HG03520 (cell line): ENCODE results near the gene IL16.

Source experiments
- ATAC-seq: cut with Tn5 transposase; IDR thresholded peaks from one replicate; pipeline ENCODE4 v1.9.1; 2021; ENCODE audit warnings: mild to moderate bottlenecking, moderate library complexity; ENCODE audit not compliant: unreplicated experiment

Gene IL16

GRCh38 chr15:81289910-81290309 lies 93.2 kb downstream of the IL16 start:
- ATAC-seq: no peak

GRCh38 chr15:81291916-81292522 lies 95.3 kb downstream of the IL16 start:
- no peak for ATAC-seq

GRCh38 chr15:81292523-81293001 lies 95.9 kb downstream of the IL16 start:
- peak; percentile 34 for ATAC-seq

- peak; percentile 67 for ATAC-seq
Observed at GRCh38 chr15:81293728-81294515, 97.2 kb downstream of the IL16 start.

- ATAC-seq: no peak
Observed at GRCh38 chr15:81294516-81294880, 97.8 kb downstream of the IL16 start.

- ATAC-seq: no peak
Observed at GRCh38 chr15:81295486-81296121, 98.9 kb downstream of the IL16 start.

- ATAC-seq: no peak
Observed at GRCh38 chr15:81296186-81296585, 99.5 kb downstream of the IL16 start.

- peak; percentile 41 for ATAC-seq
Observed at GRCh38 chr15:81296673-81297072, 100.0 kb downstream of the IL16 start.

- ATAC-seq: no peak
Observed at GRCh38 chr15:81297147-81297572, 100.5 kb downstream of the IL16 start.

GRCh38 chr15:81297603-81298575 lies 101.2 kb downstream of the IL16 start:
- no peak for ATAC-seq

GRCh38 chr15:81298611-81299010 lies 101.9 kb downstream of the IL16 start:
- no peak for ATAC-seq

- ATAC-seq: no peak
Observed at GRCh38 chr15:81299156-81299555, 102.5 kb downstream of the IL16 start.

- no peak for ATAC-seq
Observed at GRCh38 chr15:81299630-81300273, 103.1 kb downstream of the IL16 start.

GRCh38 chr15:81301385-81301784 lies 104.7 kb downstream of the IL16 start:
- peak; percentile 9 for ATAC-seq

GRCh38 chr15:81301815-81302399 lies 105.2 kb downstream of the IL16 start:
- ATAC-seq: peak; percentile 66

- ATAC-seq: no peak
Observed at GRCh38 chr15:81302701-81303109, 106.0 kb downstream of the IL16 start.

- no peak for ATAC-seq
Observed at GRCh38 chr15:81303244-81304225, 106.9 kb downstream of the IL16 start.

- no peak for ATAC-seq
Observed at GRCh38 chr15:81304226-81304625, 107.5 kb downstream of the IL16 start.

- ATAC-seq: no peak
Observed at GRCh38 chr15:81308260-81308659, 111.6 kb downstream of the IL16 start.
